ENCODE results near the gene FEM1C. TPM values are rescaled to one million over a fixed set of nuclear protein-coding genes. Genes with fewer than 3 reads are reported as not detected.

FEM1C gene
- 16.5 and 18.3 TPM in 2 replicates for total RNA-seq (2014; rRNA removed; shearing (Covaris generic))
- 11.2 and 12.0 TPM in 2 replicates for polyA plus RNA-seq (2016; fragmentation: Nextera tagmentation; extraction: Ambion mirVana)

GRCh38 chr5:115544436-115545350 lies at the start of gene FEM1C:
Gene FEM1C (minus strand): TSS chr5:115544775. CDS start chr5:115543493, 1,282 bp downstream.
- Histone ChIP-seq H3K4me3 (peak within 1 kb of the TSS; percentile 86), H3K4me1 (ENCODE audit: insufficient read depth) (peaks cover 13% of the 10 kb centered on the region), H3F3A (ENCODE audit: insufficient read depth) (peaks cover 19% of the 10 kb centered on the region), H3K9me2 (ENCODE audit: insufficient read depth) (no peaks in the 10 kb centered on the region), H3K4me2 (ENCODE audit: unreplicated experiment) (peak within 1 kb of the TSS; percentile 97), H4K20me1 (ENCODE audit: insufficient read depth) (peaks cover 18% of the 10 kb centered on the region; the same call in 1 of the 2 replicates), H3K9me3 (ENCODE audit: low read depth) (no peaks in the 10 kb centered on the region), H3K9ac (peak within 1 kb of the TSS; percentile 95), H3K27me3 (replicated peaks; ENCODE audit: insufficient read depth) (no peaks in the 10 kb centered on the region), H3K79me2 (ENCODE audit: insufficient read depth) (peaks cover 43% of the 10 kb centered on the region), H3K27ac (peak within 1 kb of the TSS; percentile 95), H2AFZ (peak within 1 kb of the TSS; percentile 93), H3K36me3 (ENCODE audit: low read depth) (peaks cover 15% of the 10 kb centered on the region)
- peak; percentile 99 for DNase-seq
- WGBS, 2 experiments (ENCODE audit: low coverage in 1 of 2, low lambda C conversion rate in 2 of 2, missing lambda C conversion rate in 2 of 2): 0 to 2% methylated on average over 48 to 76 of the region's 82 CpGs
- in situ Hi-C loops (cut with MboI): no loop called here
- no peak for TF ChIP-seq EZH2phosphoT487 (IDR thresholded peaks at IDR 0.05; ENCODE audit: insufficient read depth, low read depth)

GRCh38 chr5:115589043-115589442 lies 44.5 kb upstream of the FEM1C start:
- H3F3A ChIP-seq (ENCODE audit: insufficient read depth): peaks cover 14% of the 10 kb centered on the region; the same call in 1 of the 2 replicates
- WGBS, 2 experiments (ENCODE audit: low coverage in 1 of 2, low lambda C conversion rate in 2 of 2, missing lambda C conversion rate in 2 of 2): 77 to 83% methylated on average over 3 of the region's 3 CpGs
- H3K9me2 ChIP-seq (ENCODE audit: insufficient read depth): no peaks in the 10 kb centered on the region
- no peaks in the 10 kb centered on the region for H3K9me3 ChIP-seq (ENCODE audit: low read depth)
- no peak overlapping the region for H3K27ac ChIP-seq
- no peak overlapping the region for H3K4me3 ChIP-seq
- 0 out of 2 replicates have a peak, but pooled peaks cover 4% of the 10 kb centered on the region for H4K20me1 ChIP-seq (ENCODE audit: insufficient read depth)
- in situ Hi-C loops (cut with MboI): loop anchor here (10.0 to 25.0 kb wide), 2 partner anchors 274 to 502 kb away; no protein-coding TSS in a partner anchor
- no peak overlapping the region for H3K4me2 ChIP-seq (ENCODE audit: unreplicated experiment)
- DNase-seq: no peak
- peaks cover 2% of the 10 kb centered on the region for H3K4me1 ChIP-seq (ENCODE audit: insufficient read depth)
- no peaks in the 10 kb centered on the region for H3K27me3 ChIP-seq (replicated peaks; ENCODE audit: insufficient read depth)
- H3K36me3 ChIP-seq (ENCODE audit: low read depth): no peaks in the 10 kb centered on the region; the same call in none of the 2 replicates
- no peak overlapping the region for H2AFZ ChIP-seq
- H3K79me2 ChIP-seq (ENCODE audit: insufficient read depth): peaks cover 98% of the 10 kb centered on the region
- H3K9ac ChIP-seq: no peak overlapping the region
- TF ChIP-seq EZH2phosphoT487 (IDR thresholded peaks at IDR 0.05; ENCODE audit: insufficient read depth, low read depth) (no peak), EZH2 (IDR thresholded peaks at IDR 0.05; ENCODE audit: insufficient read depth, poor library complexity, severe bottlenecking) (no peak)

- Histone ChIP-seq H3K79me2 (ENCODE audit: insufficient read depth) (peaks cover 98% of the 10 kb centered on the region), H3K4me2 (ENCODE audit: unreplicated experiment) (no peak overlapping the region), H3K4me3 (no peak overlapping the region), H3F3A (ENCODE audit: insufficient read depth) (peaks cover 14% of the 10 kb centered on the region; the same call in 1 of the 2 replicates), H4K20me1 (ENCODE audit: insufficient read depth) (0 out of 2 replicates have a peak, but pooled peaks cover 4% of the 10 kb centered on the region), H2AFZ (no peak overlapping the region), H3K9me3 (ENCODE audit: low read depth) (no peaks in the 10 kb centered on the region), H3K36me3 (ENCODE audit: low read depth) (no peaks in the 10 kb centered on the region; the same call in none of the 2 replicates), H3K4me1 (ENCODE audit: insufficient read depth) (peaks cover 6% of the 10 kb centered on the region), H3K27me3 (replicated peaks; ENCODE audit: insufficient read depth) (no peaks in the 10 kb centered on the region), H3K27ac (no peak overlapping the region), H3K9me2 (ENCODE audit: insufficient read depth) (no peaks in the 10 kb centered on the region), H3K9ac (no peak overlapping the region)
- in situ Hi-C loops (cut with MboI): loop anchor here (10.0 to 25.0 kb wide), 2 partner anchors 274 to 501 kb away; no protein-coding TSS in a partner anchor
- 81 to 84% methylated on average over 4 of the region's 4 CpGs for WGBS, 2 experiments (ENCODE audit: low coverage in 1 of 2, low lambda C conversion rate in 2 of 2, missing lambda C conversion rate in 2 of 2)
- TF ChIP-seq EZH2 (IDR thresholded peaks at IDR 0.05; ENCODE audit: insufficient read depth, poor library complexity, severe bottlenecking) (no peak), EZH2phosphoT487 (IDR thresholded peaks at IDR 0.05; ENCODE audit: insufficient read depth, low read depth) (no peak)
- no peak for DNase-seq
Measured at GRCh38 chr5:115588640-115589039, 44.1 kb upstream of the FEM1C start.

- WGBS, 2 experiments (ENCODE audit: low coverage in 1 of 2, low lambda C conversion rate in 2 of 2, missing lambda C conversion rate in 2 of 2): 51 to 52% methylated on average over 6 of the region's 6 CpGs
- Histone ChIP-seq H3K4me1 (ENCODE audit: insufficient read depth) (peaks cover 15% of the 10 kb centered on the region), H3K4me3 (no peak overlapping the region), H2AFZ (no peak overlapping the region), H3K27ac (no peak overlapping the region), H3F3A (ENCODE audit: insufficient read depth) (peaks cover 14% of the 10 kb centered on the region; the same call in 1 of the 2 replicates), H4K20me1 (ENCODE audit: insufficient read depth) (0 out of 2 replicates have a peak, but pooled peaks cover 4% of the 10 kb centered on the region), H3K79me2 (ENCODE audit: insufficient read depth) (peaks cover 96% of the 10 kb centered on the region), H3K27me3 (replicated peaks; ENCODE audit: insufficient read depth) (no peaks in the 10 kb centered on the region), H3K4me2 (ENCODE audit: unreplicated experiment) (no peak overlapping the region), H3K9ac (no peak overlapping the region), H3K9me2 (ENCODE audit: insufficient read depth) (no peaks in the 10 kb centered on the region), H3K36me3 (ENCODE audit: low read depth) (no peaks in the 10 kb centered on the region; the same call in 1 of the 2 replicates), H3K9me3 (ENCODE audit: low read depth) (no peaks in the 10 kb centered on the region)
- DNase-seq: peak; percentile 77
- TF ChIP-seq EZH2 (IDR thresholded peaks at IDR 0.05; ENCODE audit: insufficient read depth, poor library complexity, severe bottlenecking) (no peak), EZH2phosphoT487 (IDR thresholded peaks at IDR 0.05; ENCODE audit: insufficient read depth, low read depth) (no peak)
- in situ Hi-C loops (cut with MboI): loop anchor here (10.0 to 25.0 kb wide), 2 partner anchors 272 to 499 kb away; no protein-coding TSS in a partner anchor
Measured at GRCh38 chr5:115586525-115587146, 42.1 kb upstream of the FEM1C start.

All from GM23248 (cell line).